ENCODE data around the gene MRPL40.
"Not testable (repeated sequence)": the region's sequence is repeated elsewhere in the genome, so short reads cannot be mapped to it uniquely, and the experiment has no call there.

Gene MRPL40

DNA sequence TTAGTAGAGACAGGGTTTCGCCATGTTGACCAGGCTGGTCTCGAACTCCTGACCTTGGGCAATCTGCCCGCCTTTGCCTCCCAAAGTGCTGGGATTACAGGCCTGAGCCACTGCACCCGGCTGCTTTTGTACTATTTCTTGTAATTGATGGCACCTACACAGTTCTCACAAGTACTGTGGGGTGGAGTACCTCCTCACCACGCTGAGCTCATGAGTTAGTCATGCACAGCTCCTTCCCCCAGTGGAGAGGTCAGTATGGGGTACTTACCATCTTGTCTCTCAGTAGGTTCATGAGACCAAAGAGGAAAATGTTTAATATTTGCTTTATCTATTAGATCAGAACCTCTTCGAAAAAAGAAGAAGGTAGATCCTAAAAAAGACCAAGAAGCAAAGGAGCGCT lies 2.1 kb downstream of the MRPL40 start:
- H3K18ac ChIP-seq (ENCODE audit: low read depth in 1 of 2, low read length in 2 of 2): no peak overlapping the region
- no peak overlapping the region for H3K4ac ChIP-seq (ENCODE audit: low read depth in 1 of 2, low read length in 2 of 2)
- H4K91ac ChIP-seq (ENCODE audit: low read length): no peak overlapping the region
- H3K36me3 ChIP-seq (ENCODE audit: control insufficient read depth in 1 of 2, insufficient read depth in 2 of 2, low read depth in 1 of 2, low read length in 2 of 2): peaks cover 19 to 40% of the 10 kb centered on the region in 2 experiments
- no peak overlapping the region for H3K27ac ChIP-seq (ENCODE audit: low read length, poor library complexity, severe bottlenecking)
- no peak overlapping the region for H2BK5ac ChIP-seq (ENCODE audit: low read depth, low read length, poor library complexity, severe bottlenecking)
- H2AK5ac ChIP-seq (ENCODE audit: low read length, severe bottlenecking): no peak overlapping the region
- peaks cover 13% of the 10 kb centered on the region for H3K79me1 ChIP-seq (replicated peaks; ENCODE audit: low read length, poor library complexity, severe bottlenecking)
- no peaks in the 10 kb centered on the region for H3K27me3 ChIP-seq (ENCODE audit: control insufficient read depth in 1 of 2, insufficient read depth in 1 of 2, low read length in 2 of 2)
- no peak overlapping the region for H3K4me3 ChIP-seq (ENCODE audit: insufficient read depth in 1 of 2, low read depth in 1 of 2, low read length in 2 of 2)
- no peak overlapping the region for H3K14ac ChIP-seq (ENCODE audit: low read length in 2 of 2)
- no peak for DNase-seq
- H2BK15ac ChIP-seq (ENCODE audit: low read depth, poor library complexity, severe bottlenecking): no peak overlapping the region
- no peaks in the 10 kb centered on the region for H3K9me3 ChIP-seq (ENCODE audit: control insufficient read depth, low read length)
- no peak overlapping the region for H4K8ac ChIP-seq (ENCODE audit: low read length)
- H3K23ac ChIP-seq (ENCODE audit: low read length in 2 of 2): no peak overlapping the region
- no peak overlapping the region for H2BK12ac ChIP-seq (ENCODE audit: low read length in 2 of 2)
- H3K9ac ChIP-seq (ENCODE audit: low read length): no peak overlapping the region
- H2BK120ac ChIP-seq (ENCODE audit: low read depth, low read length): no peak overlapping the region
- peaks cover 8% of the 10 kb centered on the region for H3K4me1 ChIP-seq (ENCODE audit: control insufficient read depth, insufficient read depth, low read depth, low read length)
- H3K4me2 ChIP-seq (ENCODE audit: low read length, poor library complexity, severe bottlenecking): no peak overlapping the region
- WGBS: 93% methylated on average over 7 of the region's 7 CpGs
- H2AFZ ChIP-seq (ENCODE audit: low read depth, low read length): no peak overlapping the region

DNA sequence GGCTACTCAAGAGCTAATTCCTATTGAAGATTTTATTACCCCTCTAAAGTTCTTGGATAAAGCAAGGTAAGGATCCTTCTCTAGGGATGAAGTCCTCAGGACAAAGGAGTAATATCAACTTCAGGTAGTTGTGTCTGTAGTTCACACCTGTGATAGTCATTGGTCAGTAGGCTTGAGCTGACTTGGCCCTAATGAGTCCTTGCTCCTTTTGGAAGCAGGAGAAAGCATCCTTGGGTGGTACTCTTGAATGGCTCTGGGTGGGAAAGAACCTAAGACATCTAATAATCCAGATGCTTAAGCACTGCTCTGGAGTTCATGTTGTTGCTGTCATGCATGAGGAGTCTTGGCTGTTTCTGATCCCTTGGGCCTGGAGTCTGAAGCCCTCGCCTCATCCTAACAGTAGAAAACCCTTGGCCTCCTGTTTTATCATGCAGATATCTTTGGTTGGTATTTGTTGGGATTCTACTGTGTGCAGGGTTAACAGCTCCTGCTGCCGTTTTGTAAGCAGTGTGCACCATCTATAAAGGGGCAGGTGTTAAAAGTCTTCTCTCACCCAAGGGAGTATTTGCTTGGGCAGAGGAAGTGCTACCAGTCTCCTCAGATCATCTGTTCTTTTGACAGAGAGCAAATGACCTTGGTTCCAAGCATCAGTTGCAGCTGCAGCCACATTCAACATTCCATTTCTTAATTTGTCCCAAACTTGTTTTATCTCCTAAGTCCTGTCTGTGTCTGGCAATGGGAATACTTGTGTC lies 2.7 kb downstream of the MRPL40 start:
- peaks cover 8% of the 10 kb centered on the region for H3K4me1 ChIP-seq (ENCODE audit: control insufficient read depth, insufficient read depth, low read depth, low read length)
- H3K9me3 ChIP-seq (ENCODE audit: control insufficient read depth, low read length): no peaks in the 10 kb centered on the region
- no peak overlapping the region for H3K4ac ChIP-seq (ENCODE audit: low read depth in 1 of 2, low read length in 2 of 2)
- no peak overlapping the region for H3K27ac ChIP-seq (ENCODE audit: low read length, poor library complexity, severe bottlenecking)
- no peak for DNase-seq
- H3K9ac ChIP-seq (ENCODE audit: low read length): no peak overlapping the region
- WGBS: 100% methylated on average over 2 of the region's 2 CpGs
- H2BK12ac ChIP-seq (ENCODE audit: low read length in 2 of 2): no peak overlapping the region
- H2BK120ac ChIP-seq (ENCODE audit: low read depth, low read length): no peak overlapping the region
- no peak overlapping the region for H2AFZ ChIP-seq (ENCODE audit: low read depth, low read length)
- H3K36me3 ChIP-seq (ENCODE audit: control insufficient read depth in 1 of 2, insufficient read depth in 2 of 2, low read depth in 1 of 2, low read length in 2 of 2): peaks cover 19 to 40% of the 10 kb centered on the region in 2 experiments
- H3K14ac ChIP-seq (ENCODE audit: low read length in 2 of 2): no peak overlapping the region
- no peak overlapping the region for H3K18ac ChIP-seq (ENCODE audit: low read depth in 1 of 2, low read length in 2 of 2)
- H3K27me3 ChIP-seq (ENCODE audit: control insufficient read depth in 1 of 2, insufficient read depth in 1 of 2, low read length in 2 of 2): no peaks in the 10 kb centered on the region
- no peak overlapping the region for H3K23ac ChIP-seq (ENCODE audit: low read length in 2 of 2)
- H3K4me3 ChIP-seq (ENCODE audit: insufficient read depth in 1 of 2, low read depth in 1 of 2, low read length in 2 of 2): no peak overlapping the region
- no peak overlapping the region for H4K91ac ChIP-seq (ENCODE audit: low read length)
- H2AK5ac ChIP-seq (ENCODE audit: low read length, severe bottlenecking): no peak overlapping the region
- H2BK5ac ChIP-seq (ENCODE audit: low read depth, low read length, poor library complexity, severe bottlenecking): no peak overlapping the region
- no peak overlapping the region for H3K4me2 ChIP-seq (ENCODE audit: low read length, poor library complexity, severe bottlenecking)
- H2BK15ac ChIP-seq (ENCODE audit: low read depth, poor library complexity, severe bottlenecking): no peak overlapping the region
- H3K79me1 ChIP-seq (replicated peaks; ENCODE audit: low read length, poor library complexity, severe bottlenecking): peaks cover 16% of the 10 kb centered on the region
- H4K8ac ChIP-seq (ENCODE audit: low read length): no peak overlapping the region

DNA sequence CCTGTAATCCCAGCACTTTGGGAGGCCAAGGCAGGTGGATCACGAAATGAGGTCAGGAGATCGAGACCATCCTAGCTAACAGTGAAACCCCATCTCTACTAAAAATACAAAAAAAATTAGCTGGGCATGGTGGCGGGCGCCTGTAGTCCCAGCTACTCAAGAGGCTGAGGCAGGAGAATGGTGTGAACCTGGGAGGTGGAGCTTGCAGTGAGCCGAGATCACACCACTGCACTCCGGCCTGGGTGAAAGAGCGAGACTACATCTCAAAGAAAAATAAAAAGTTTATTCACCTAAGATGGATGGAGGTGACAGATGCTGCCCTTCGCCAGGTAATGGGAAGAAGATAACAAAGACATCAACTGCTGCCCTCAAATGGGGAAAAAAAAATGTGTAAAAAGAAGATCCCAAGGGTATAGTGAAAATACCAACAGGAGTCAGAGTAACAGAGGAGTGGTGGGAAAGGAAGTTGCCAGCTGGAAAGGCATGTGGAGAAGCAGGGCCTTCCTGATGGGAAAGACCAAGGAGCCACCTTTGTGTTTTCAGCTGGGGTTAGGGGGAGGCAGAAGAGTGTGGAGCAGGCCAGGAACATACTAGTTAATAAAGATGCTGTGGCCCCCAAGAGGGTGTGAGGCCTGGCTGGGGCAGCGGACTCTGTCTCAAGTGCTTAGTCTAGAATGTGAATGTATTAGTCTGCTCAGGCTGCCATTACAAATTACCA lies 4.3 kb downstream of the MRPL40 start:
- not testable (repeated sequence) for H3K9ac ChIP-seq (ENCODE audit: low read length); H3K14ac ChIP-seq (ENCODE audit: low read length in 2 of 2); H3K4me3 ChIP-seq (ENCODE audit: insufficient read depth in 1 of 2, low read depth in 1 of 2, low read length in 2 of 2); H3K9me3 ChIP-seq (ENCODE audit: control insufficient read depth, low read length); H3K27me3 ChIP-seq (ENCODE audit: control insufficient read depth in 1 of 2, insufficient read depth in 1 of 2, low read length in 2 of 2); H3K4me1 ChIP-seq (ENCODE audit: control insufficient read depth, insufficient read depth, low read depth, low read length); H3K4me2 ChIP-seq (ENCODE audit: low read length, poor library complexity, severe bottlenecking); H2BK12ac ChIP-seq (ENCODE audit: low read length in 2 of 2); H4K8ac ChIP-seq (ENCODE audit: low read length); H2BK5ac ChIP-seq (ENCODE audit: low read depth, low read length, poor library complexity, severe bottlenecking); H3K4ac ChIP-seq (ENCODE audit: low read depth in 1 of 2, low read length in 2 of 2); H4K91ac ChIP-seq (ENCODE audit: low read length); H3K18ac ChIP-seq (ENCODE audit: low read depth in 1 of 2, low read length in 2 of 2); H2AK5ac ChIP-seq (ENCODE audit: low read length, severe bottlenecking); H2AFZ ChIP-seq (ENCODE audit: low read depth, low read length); H2BK120ac ChIP-seq (ENCODE audit: low read depth, low read length); H3K27ac ChIP-seq (ENCODE audit: low read length, poor library complexity, severe bottlenecking); DNase-seq; H2BK15ac ChIP-seq (ENCODE audit: low read depth, poor library complexity, severe bottlenecking)
- H3K79me1 ChIP-seq (replicated peaks; ENCODE audit: low read length, poor library complexity, severe bottlenecking): peaks cover 25% of the 10 kb centered on the region
- peak overlapping the region in 1 of 2 experiments; percentile 23 for H3K23ac ChIP-seq (ENCODE audit: low read length in 2 of 2)
- H3K36me3 ChIP-seq (ENCODE audit: control insufficient read depth in 1 of 2, insufficient read depth in 2 of 2, low read depth in 1 of 2, low read length in 2 of 2): peaks cover 26 to 52% of the 10 kb centered on the region in 2 experiments
- 96% methylated on average over 4 of the region's 9 CpGs for WGBS

DNA sequence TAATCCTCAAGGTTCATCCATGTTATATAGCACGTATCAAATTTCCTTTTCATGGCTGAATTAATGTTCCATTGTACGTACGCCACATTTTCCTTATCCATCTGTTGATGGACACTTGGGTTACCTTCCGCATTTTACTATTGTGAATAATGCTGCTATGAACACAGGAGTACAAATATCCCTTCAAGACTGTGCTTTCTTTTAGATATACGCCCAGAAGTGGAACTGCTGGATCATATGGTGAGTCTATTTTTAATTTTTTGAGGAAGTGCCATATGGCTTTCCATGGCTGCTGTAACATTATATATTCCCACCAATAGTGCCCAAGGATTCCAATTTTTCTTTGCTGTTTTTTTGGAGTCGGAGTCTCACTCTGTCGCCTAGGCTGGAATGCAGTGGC lies 6.0 kb downstream of the MRPL40 start:
- Histone ChIP-seq H4K8ac (ENCODE audit: low read length) (no peak overlapping the region), H3K4me3 (ENCODE audit: insufficient read depth in 1 of 2, low read depth in 1 of 2, low read length in 2 of 2) (no peak overlapping the region), H2BK120ac (ENCODE audit: low read depth, low read length) (no peak overlapping the region), H2BK5ac (ENCODE audit: low read depth, low read length, poor library complexity, severe bottlenecking) (no peak overlapping the region), H3K27me3 (ENCODE audit: control insufficient read depth in 1 of 2, insufficient read depth in 1 of 2, low read length in 2 of 2) (no peaks in the 10 kb centered on the region), H2BK15ac (ENCODE audit: low read depth, poor library complexity, severe bottlenecking) (no peak overlapping the region), H3K14ac (ENCODE audit: low read length in 2 of 2) (no peak overlapping the region), H3K9me3 (ENCODE audit: control insufficient read depth, low read length) (no peaks in the 10 kb centered on the region), H3K4me1 (ENCODE audit: control insufficient read depth, insufficient read depth, low read depth, low read length) (peaks cover 6% of the 10 kb centered on the region), H3K79me1 (replicated peaks; ENCODE audit: low read length, poor library complexity, severe bottlenecking) (peaks cover 28% of the 10 kb centered on the region), H3K18ac (ENCODE audit: low read depth in 1 of 2, low read length in 2 of 2) (no peak overlapping the region), H3K27ac (ENCODE audit: low read length, poor library complexity, severe bottlenecking) (no peak overlapping the region), H2AK5ac (ENCODE audit: low read length, severe bottlenecking) (no peak overlapping the region), H3K23ac (ENCODE audit: low read length in 2 of 2) (no peak overlapping the region), H2AFZ (ENCODE audit: low read depth, low read length) (no peak overlapping the region), H3K36me3 (ENCODE audit: control insufficient read depth in 1 of 2, insufficient read depth in 2 of 2, low read depth in 1 of 2, low read length in 2 of 2) (peaks cover 26 to 61% of the 10 kb centered on the region in 2 experiments), H3K4ac (ENCODE audit: low read depth in 1 of 2, low read length in 2 of 2) (no peak overlapping the region), H4K91ac (ENCODE audit: low read length) (no peak overlapping the region), H2BK12ac (ENCODE audit: low read length in 2 of 2) (no peak overlapping the region), H3K4me2 (ENCODE audit: low read length, poor library complexity, severe bottlenecking) (no peak overlapping the region), H3K9ac (ENCODE audit: low read length) (no peak overlapping the region)
- 100% methylated on average over 5 of the region's 7 CpGs for WGBS
- DNase-seq: no peak
